ENCODE measurements around the gene APOBEC3G. TPM values are rescaled to one million over a fixed set of nuclear protein-coding genes. Genes with fewer than 3 reads are reported as not detected.
"Not testable (repeated sequence)": the region's sequence is repeated elsewhere in the genome, so short reads cannot be mapped to it uniquely, and the experiment has no call there.

The APOBEC3G gene
- total RNA-seq (2021; fragmentation: NEBNext Ultra II Directional; extraction: Animal tissue kit (Norgen Biotek cat#: 25700)) = 1 to 10 TPM; 1.9 to 7.0 (median 5.9) TPM
- long read RNA-seq, partial matches to known transcripts = 0 of 3 reads
- long read RNA-seq, other reads (novel, unspliced or antisense) = 0 of 3 reads

DNA sequence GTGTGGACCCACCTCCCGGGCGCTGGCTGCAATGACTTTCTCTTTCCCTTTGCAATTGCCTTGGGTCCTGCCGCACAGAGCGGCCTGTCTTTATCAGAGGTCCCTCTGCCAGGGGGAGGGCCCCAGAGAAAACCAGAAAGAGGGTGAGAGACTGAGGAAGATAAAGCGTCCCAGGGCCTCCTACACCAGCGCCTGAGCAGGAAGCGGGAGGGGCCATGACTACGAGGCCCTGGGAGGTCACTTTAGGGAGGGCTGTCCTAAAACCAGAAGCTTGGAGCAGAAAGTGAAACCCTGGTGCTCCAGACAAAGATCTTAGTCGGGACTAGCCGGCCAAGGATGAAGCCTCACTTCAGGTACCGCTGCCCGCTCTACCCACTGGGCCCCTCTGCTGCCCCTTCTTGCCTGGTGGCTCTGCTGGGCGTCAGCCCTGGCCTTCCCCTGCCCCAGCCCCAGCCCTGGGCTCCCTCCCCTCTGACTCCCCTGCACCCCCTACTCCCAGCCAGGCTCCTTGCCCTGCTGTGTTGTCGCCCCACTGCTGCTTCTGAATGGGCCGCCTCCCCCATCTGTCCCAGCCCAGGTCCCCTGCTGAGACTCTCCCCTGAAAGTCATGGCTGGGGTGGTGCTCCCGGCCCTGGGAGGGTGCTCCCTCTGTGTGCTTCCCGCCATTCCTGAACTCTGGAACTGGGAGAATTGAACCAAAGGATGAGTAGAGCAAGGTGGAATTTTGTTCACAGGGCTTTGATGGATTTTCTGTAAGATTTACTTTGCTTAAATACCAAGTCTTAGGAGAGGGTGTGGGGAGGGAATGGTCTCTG, at the start of gene APOBEC3G:
TSS of gene APOBEC3G (plus strand) at position 250 of the 815 bp plus-strand sequence. CDS start at position 337, 87 bp downstream.
- H3K36me3 Mint-ChIP-seq (ENCODE audit: low read depth); H3K4me1 Mint-ChIP-seq (ENCODE audit: low read depth); H3K27me3 Mint-ChIP-seq (ENCODE audit: insufficient read depth); H3K9me3 Mint-ChIP-seq: not testable (repeated sequence)
- peak within 1 kb of the TSS; percentile 87 for H3K4me3 Mint-ChIP-seq
- H3K27ac Mint-ChIP-seq = peak within 1 kb of the TSS; percentile 72
- DNase-seq = peak; percentile 9

DNA sequence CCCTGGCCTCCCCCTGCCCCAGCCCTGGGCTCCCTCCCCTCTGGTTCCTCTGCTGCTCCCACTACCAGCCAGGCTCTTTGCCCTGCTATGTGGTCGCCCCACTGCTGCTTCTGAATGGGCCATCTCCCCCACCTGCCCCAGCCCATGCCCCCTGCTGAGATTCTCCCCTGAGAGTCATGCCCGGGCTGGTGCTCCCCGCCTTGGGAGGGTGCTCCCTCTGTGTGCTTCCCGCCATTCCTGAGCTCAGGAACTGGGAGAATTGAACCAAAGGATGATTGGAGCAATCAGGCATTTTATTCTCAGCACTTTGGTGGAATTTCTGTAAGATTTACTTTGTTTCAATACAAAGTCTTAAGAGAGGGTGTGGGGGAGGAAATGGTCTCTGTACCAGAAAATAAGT, 49.4 kb upstream of the APOBEC3G start:
- no peak overlapping the region for H3K27ac Mint-ChIP-seq
- H3K4me3 Mint-ChIP-seq = no peak overlapping the region
- no peak for DNase-seq
- H3K36me3 Mint-ChIP-seq (ENCODE audit: low read depth) = no peaks in the 10 kb centered on the region
- TF ChIP-seq, protein P1, sequence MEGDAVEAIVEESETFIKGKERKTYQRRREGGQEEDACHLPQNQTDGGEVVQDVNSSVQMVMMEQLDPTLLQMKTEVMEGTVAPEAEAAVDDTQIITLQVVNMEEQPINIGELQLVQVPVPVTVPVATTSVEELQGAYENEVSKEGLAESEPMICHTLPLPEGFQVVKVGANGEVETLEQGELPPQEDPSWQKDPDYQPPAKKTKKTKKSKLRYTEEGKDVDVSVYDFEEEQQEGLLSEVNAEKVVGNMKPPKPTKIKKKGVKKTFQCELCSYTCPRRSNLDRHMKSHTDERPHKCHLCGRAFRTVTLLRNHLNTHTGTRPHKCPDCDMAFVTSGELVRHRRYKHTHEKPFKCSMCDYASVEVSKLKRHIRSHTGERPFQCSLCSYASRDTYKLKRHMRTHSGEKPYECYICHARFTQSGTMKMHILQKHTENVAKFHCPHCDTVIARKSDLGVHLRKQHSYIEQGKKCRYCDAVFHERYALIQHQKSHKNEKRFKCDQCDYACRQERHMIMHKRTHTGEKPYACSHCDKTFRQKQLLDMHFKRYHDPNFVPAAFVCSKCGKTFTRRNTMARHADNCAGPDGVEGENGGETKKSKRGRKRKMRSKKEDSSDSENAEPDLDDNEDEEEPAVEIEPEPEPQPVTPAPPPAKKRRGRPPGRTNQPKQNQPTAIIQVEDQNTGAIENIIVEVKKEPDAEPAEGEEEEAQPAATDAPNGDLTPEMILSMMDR (IDR thresholded peaks at IDR 0.05) = no peak
- no peaks in the 10 kb centered on the region for H3K9me3 Mint-ChIP-seq
- no peaks in the 10 kb centered on the region for H3K4me1 Mint-ChIP-seq (ENCODE audit: low read depth)
- H3K27me3 Mint-ChIP-seq (ENCODE audit: insufficient read depth) = peaks cover 10% of the 10 kb centered on the region

DNA sequence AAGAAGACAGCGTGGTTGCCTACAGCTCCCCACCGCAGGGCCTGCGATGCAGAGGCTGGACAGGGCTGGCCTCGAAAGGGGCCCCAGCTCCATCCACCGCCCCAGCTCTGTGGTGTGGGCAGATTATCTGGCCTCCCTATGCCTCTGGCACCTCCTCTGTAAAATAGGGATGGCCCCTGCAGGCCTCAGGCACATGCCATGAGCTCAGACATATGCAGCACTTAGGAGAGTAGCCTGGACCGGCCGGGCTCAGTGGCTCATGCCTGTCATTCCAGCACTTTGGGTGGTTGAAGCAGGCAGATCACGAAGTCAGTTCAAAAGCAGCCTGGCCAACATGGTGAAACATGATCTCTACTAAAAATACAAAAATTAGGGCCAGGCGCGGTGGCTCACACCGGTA, 48.8 kb upstream of the APOBEC3G start:
- Mint-ChIP-seq H3K4me3 (no peak overlapping the region), H3K27ac (no peak overlapping the region), H3K36me3 (ENCODE audit: low read depth) (no peaks in the 10 kb centered on the region), H3K9me3 (no peaks in the 10 kb centered on the region), H3K4me1 (ENCODE audit: low read depth) (no peaks in the 10 kb centered on the region), H3K27me3 (ENCODE audit: insufficient read depth) (peaks cover 12% of the 10 kb centered on the region)
- DNase-seq = peak; percentile 19
- TF ChIP-seq, protein P1 (IDR thresholded peaks at IDR 0.05) = no peak

DNA sequence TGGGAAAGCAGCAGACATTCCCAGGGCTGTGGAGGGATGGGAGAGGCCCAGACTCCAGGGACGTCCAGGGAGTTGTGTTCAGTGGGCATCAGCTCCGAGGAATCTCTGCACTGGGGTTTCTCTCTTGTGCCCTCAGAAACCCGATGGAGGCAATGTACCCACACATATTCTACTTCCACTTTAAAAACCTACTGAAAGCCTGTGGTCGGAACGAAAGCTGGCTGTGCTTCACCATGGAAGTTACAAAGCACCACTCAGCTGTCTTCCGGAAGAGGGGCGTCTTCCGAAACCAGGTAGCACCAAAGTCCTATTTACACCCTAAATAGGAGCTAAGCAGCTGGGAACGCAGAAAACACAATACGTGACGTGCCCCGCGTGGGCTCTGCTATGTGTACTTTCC, 47.8 kb upstream of the APOBEC3G start:
- Mint-ChIP-seq H3K27ac (no peak overlapping the region), H3K27me3 (ENCODE audit: insufficient read depth) (peaks cover 12% of the 10 kb centered on the region), H3K4me3 (no peak overlapping the region), H3K9me3 (no peaks in the 10 kb centered on the region), H3K4me1 (ENCODE audit: low read depth) (no peaks in the 10 kb centered on the region), H3K36me3 (ENCODE audit: low read depth) (no peaks in the 10 kb centered on the region)
- DNase-seq = no peak
- TF ChIP-seq, protein P1 (IDR thresholded peaks at IDR 0.05) = no peak

DNA sequence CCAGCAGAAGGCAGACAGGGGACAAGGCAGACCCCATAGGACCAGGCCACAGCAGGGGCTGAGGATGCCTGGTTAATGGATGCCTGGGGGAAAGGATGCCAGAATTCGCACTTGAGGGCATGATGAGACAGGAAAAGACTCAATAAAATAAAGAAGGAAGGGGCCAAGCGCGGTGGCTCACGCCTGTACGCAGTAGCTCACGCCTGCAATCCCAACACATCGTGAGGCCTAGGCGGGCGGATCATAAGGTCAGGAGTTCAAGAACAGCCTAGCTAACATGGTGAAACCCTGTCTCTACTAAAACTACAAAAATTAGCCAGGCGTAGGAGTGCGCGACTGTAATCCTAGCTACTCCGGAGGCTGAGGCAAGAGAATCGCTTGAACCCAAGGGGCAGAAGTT, 46.4 kb upstream of the APOBEC3G start:
- H3K27ac Mint-ChIP-seq = no peak overlapping the region
- H3K27me3 Mint-ChIP-seq (ENCODE audit: insufficient read depth) = peaks cover 10% of the 10 kb centered on the region
- H3K4me1 Mint-ChIP-seq (ENCODE audit: low read depth) = no peaks in the 10 kb centered on the region
- H3K9me3 Mint-ChIP-seq = no peaks in the 10 kb centered on the region
- TF ChIP-seq, protein P1 (IDR thresholded peaks at IDR 0.05) = no peak
- H3K4me3 Mint-ChIP-seq = no peak overlapping the region
- no peaks in the 10 kb centered on the region for H3K36me3 Mint-ChIP-seq (ENCODE audit: low read depth)
- no peak for DNase-seq

DNA sequence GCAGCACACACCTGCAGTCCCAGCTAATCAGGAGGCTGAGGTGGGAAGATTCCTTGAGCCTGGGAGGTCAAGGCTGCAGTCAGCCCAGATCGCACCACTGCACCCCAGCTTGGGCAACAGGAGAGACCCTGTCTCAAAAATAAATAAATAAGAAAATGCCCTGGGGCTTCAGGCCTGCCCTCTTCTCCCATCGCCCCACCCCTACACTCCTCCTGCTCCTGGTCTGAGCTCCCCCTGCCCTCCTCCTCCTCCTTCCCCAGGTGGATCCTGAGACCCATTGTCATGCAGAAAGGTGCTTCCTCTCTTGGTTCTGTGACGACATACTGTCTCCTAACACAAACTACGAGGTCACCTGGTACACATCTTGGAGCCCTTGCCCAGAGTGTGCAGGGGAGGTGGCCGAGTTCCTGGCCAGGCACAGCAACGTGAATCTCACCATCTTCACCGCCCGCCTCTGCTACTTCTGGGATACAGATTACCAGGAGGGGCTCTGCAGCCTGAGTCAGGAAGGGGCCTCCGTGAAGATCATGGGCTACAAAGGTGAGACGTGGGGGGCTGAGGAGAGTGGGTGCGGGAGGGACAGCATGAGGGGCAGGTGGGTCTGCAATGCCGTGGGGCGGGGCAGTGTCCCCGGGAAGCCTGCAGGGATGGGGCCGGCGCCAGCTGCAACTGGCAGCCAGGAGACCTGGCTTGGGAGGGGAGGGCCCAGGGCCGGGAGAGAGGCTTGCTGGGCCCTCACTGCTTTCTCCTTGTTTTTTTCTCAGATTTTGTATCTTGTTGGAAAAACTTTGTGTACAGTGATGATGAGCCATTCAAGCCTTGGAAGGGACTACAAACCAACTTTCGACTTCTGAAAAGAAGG, 45.4 kb upstream of the APOBEC3G start:
- H3K27me3 Mint-ChIP-seq (ENCODE audit: insufficient read depth); H3K4me3 Mint-ChIP-seq; H3K9me3 Mint-ChIP-seq; DNase-seq; H3K36me3 Mint-ChIP-seq (ENCODE audit: low read depth); H3K27ac Mint-ChIP-seq; H3K4me1 Mint-ChIP-seq (ENCODE audit: low read depth): not testable (repeated sequence)

DNA sequence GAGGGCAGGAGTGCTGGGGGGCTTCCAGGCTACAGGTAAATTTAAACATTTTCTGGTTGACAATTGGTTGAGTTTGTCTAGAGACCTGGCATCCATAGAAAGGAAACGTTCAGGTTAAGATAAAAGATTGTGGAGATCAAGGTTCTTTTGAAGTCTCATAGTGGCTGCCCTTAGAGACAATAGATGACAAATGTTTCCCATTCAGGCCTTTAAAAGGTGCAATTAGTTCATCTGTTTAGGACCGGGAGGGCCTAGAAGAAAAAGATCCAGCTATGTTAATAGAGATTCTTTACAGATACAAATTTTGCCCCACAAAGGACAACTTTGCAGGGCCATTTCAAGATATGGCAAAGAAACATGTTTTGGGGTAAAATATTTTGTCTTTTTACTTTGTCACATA, 40.0 kb upstream of the APOBEC3G start:
- DNase-seq; H3K27ac Mint-ChIP-seq; H3K4me3 Mint-ChIP-seq; H3K27me3 Mint-ChIP-seq (ENCODE audit: insufficient read depth); H3K36me3 Mint-ChIP-seq (ENCODE audit: low read depth); H3K9me3 Mint-ChIP-seq: not testable (repeated sequence)
- H3K4me1 Mint-ChIP-seq (ENCODE audit: low read depth) = peaks cover 11% of the 10 kb centered on the region; the same call in 1 of the 2 replicates

All from HFFc6 (cell line).